Breast epithelium (tissue), 4 donors: ENCODE measurements around the gene SRGAP3. TPM values are rescaled to one million over a fixed set of nuclear protein-coding genes. Genes with fewer than 3 reads are reported as not detected.
A peak's percentile ranks its signal among the peaks of the same experiment; 100 is the strongest.

Experiments
- DNase-seq, 2 donors: peaks; one replicate each; pipeline ENCODE4 v3.0.0-alpha.2; 2019; ENCODE audit warnings: low spot score in 2 of 2
- H3K27ac ChIP-seq, 2 donors: fragments of 200-600 bp; sonication (generic) in 1 of 2; one replicate each; pipeline ENCODE4 v1.5.1; 2016 to 2019; ENCODE audit warnings: mild to moderate bottlenecking in 1 of 2
- H3K27me3 ChIP-seq, 2 donors: fragments of 200-600 bp; sonication (generic) in 1 of 2; one replicate each; pipeline versions ENCODE4 v1.5.1 to v1.6.0; 2017 to 2019; ENCODE audit warnings: control low read depth in 1 of 2, mild to moderate bottlenecking in 1 of 2
- H3K36me3 ChIP-seq: fragments of 200-600 bp; one replicate; pipeline ENCODE4 v1.5.1; 2019
- H3K4me1 ChIP-seq, 2 donors: fragments of 200-600 bp; sonication (generic); one replicate each; pipeline ENCODE4 v1.5.1; 2016 to 2019; ENCODE audit warnings: control low read depth in 1 of 2
- H3K4me3 ChIP-seq, 3 donors: fragments of 200-600 bp; sonication (generic); 1 replicate in 2 of 3; 2 replicates in 1 of 3; pipeline ENCODE4 v1.5.1; 2016 to 2019; ENCODE audit warnings: mild to moderate bottlenecking in 3 of 3, moderate library complexity in 2 of 3
- H3K9me3 ChIP-seq, 2 donors: fragments of 200-600 bp; sonication (generic) in 1 of 2; one replicate each; pipeline ENCODE4 v1.5.1; 2016 to 2019; ENCODE audit warnings: control low read depth in 1 of 2
- CTCF ChIP-seq, 3 donors: fragments of 450-650 bp; IDR thresholded peaks; one replicate each; pipeline ENCODE4 v1.5.1; 2016 to 2017; ENCODE audit warnings: antibody characterized with exemption in 3 of 3, mild to moderate bottlenecking in 3 of 3, moderate library complexity in 3 of 3
- POLR2A ChIP-seq: fragments of 450-650 bp; IDR thresholded peaks from one replicate; pipeline ENCODE4 v1.6.1; 2016; ENCODE audit warnings: antibody characterized with exemption, mild to moderate bottlenecking, moderate library complexity
- POLR2AphosphoS5 ChIP-seq, 3 donors: sonication (generic); formaldehyde crosslinking; IDR thresholded peaks; one replicate each; pipeline ENCODE4 v1.6.1; 2017; ENCODE audit warnings: antibody characterized with exemption in 3 of 3
- intact Hi-C: fragments of 100-400 bp; cut with DNase I; formaldehyde crosslinking; loops from one replicate; pipeline ENCODE4 v1.15.1; 2023; ENCODE audit warnings: low total_unique reads
- total RNA-seq, 3 donors: library from RNA; depleted of rRNA; stranded (reverse); fragments of >200 nt; gene quantifications; one replicate each; pipeline ENCODE4 v1.1.0, GENCODE V29; 2016

Gene SRGAP3
- total RNA-seq, 3 donors from 2014 or later: 13.6 to 21.5 (median 19.0) TPM

DNA sequence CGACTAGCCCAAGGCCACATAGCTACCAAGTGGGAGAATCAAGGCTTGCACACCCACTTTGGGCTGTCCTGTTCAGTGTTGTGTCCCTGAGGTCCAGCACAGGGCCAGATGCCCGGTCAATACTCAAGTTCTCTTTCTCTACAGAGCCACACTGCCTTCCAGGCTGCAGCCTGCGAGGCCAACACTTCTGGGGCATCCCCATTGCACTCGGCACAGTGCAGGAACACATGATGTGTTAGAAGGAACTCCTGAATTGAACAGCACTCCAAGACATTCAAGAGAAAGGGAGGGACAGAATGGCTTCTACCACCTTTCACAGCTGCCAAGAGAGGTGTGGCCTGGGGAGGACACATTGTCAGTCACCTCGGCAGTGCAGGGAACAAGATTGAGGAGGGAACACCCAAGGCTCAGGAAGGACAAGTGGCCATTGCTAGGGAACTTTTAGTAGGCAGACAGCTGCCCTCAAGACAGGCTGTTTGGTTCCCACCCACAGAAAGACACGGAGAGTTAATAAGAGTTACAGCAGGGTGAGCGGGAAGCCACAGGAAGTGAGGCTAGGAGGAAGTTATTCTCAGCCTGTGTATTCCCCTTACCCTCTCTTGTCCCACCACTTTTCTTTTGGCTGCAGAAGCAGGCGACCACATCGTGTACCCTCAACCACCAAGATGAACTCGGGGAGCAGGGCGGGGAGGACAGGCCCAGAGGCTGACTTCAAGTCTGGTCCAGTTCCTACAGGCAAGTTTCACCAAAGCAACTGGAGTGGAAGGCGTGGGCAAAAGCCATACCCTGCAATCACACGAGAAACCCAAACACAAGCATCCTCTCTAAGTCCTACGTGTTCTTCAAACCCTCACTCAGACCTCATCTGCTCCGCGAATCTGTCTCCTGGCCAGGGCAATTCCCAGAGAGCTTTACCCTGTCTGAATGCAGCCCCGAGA is 69.4 kb downstream of the SRGAP3 start:
- no peak overlapping the region for H3K27ac ChIP-seq
- intact Hi-C loops: no loop called here

GRCh38 chr3:9178697-9179096 is 70.7 kb downstream of the SRGAP3 start:
- DNase-seq: no peak
- Histone ChIP-seq H3K27ac (no peak overlapping the region), H3K4me1 (no peaks in the 10 kb centered on the region), H3K27me3 (no peaks in the 10 kb centered on the region), H3K9me3 (no peaks in the 10 kb centered on the region), H3K36me3 (no peaks in the 10 kb centered on the region), H3K4me3 (no peak overlapping the region)
- TF ChIP-seq POLR2AphosphoS5 (IDR thresholded peaks at IDR 0.05): no peak
- no peak for TF ChIP-seq CTCF (IDR thresholded peaks at IDR 0.05)
- no peak for TF ChIP-seq POLR2A
- intact Hi-C loops: no loop called here

More for the DNA sequence above, 69.4 kb downstream of the SRGAP3 start:
- Histone ChIP-seq H3K9me3 (no peaks in the 10 kb centered on the region), H3K27me3 (no peaks in the 10 kb centered on the region), H3K4me1 (no peaks in the 10 kb centered on the region), H3K4me3 (no peak overlapping the region), H3K36me3 (no peaks in the 10 kb centered on the region)
- TF ChIP-seq CTCF (IDR thresholded peaks at IDR 0.05) (no peak), POLR2A (no peak), POLR2AphosphoS5 (IDR thresholded peaks at IDR 0.05) (no peak)
- DNase-seq: no peak

- intact Hi-C loops: no loop called here
- Histone ChIP-seq H3K36me3 (no peaks in the 10 kb centered on the region), H3K27me3 (no peaks in the 10 kb centered on the region), H3K9me3 (no peaks in the 10 kb centered on the region), H3K4me1 (peaks cover 0 to 9% of the 10 kb centered on the region in 2 donors), H3K27ac (peak overlapping the region; percentile 61 to 63), H3K4me3 (no peak overlapping the region)
- DNase-seq: peak in 1 of 2 donors; percentile 81
- no peak for TF ChIP-seq POLR2A
- TF ChIP-seq POLR2AphosphoS5 (IDR thresholded peaks at IDR 0.05): peak in 2 of 3 donors; percentile 45 to 54
- no peak for TF ChIP-seq CTCF (IDR thresholded peaks at IDR 0.05)
Observed at GRCh38 chr3:9175421-9175820, 74.0 kb downstream of the SRGAP3 start.

DNA sequence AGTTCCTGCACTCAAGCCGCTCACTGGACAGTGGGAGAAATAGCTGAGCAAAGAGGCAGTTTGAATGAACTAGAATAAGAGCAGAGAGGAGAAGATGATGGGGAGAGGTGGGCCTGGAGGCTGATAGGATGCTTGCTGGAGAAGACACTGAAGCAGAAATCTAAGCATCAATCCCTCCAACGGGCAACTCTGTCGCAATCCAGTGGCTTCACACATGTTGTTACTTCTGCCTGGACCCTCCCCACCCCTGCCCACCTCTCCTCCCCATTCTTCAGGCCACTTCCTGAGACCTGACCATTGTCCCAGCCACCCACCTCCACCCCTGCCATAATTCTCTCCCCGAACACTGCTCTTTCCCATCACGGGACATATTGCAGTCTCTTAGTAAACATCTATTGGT is 76.0 kb downstream of the SRGAP3 start:
- Histone ChIP-seq H3K9me3 (no peaks in the 10 kb centered on the region), H3K27me3 (no peaks in the 10 kb centered on the region), H3K4me3 (no peak overlapping the region), H3K4me1 (peaks cover 0 to 16% of the 10 kb centered on the region in 2 donors), H3K36me3 (no peaks in the 10 kb centered on the region), H3K27ac (peak overlapping the region in 1 of 2 donors; percentile 73)
- TF ChIP-seq POLR2AphosphoS5 (IDR thresholded peaks at IDR 0.05) (no peak), CTCF (IDR thresholded peaks at IDR 0.05) (no peak), POLR2A (no peak)
- intact Hi-C loops: no loop called here
- no peak for DNase-seq

GRCh38 chr3:9172851-9173321 is 76.6 kb downstream of the SRGAP3 start:
- TF ChIP-seq CTCF (IDR thresholded peaks at IDR 0.05) (no peak), POLR2AphosphoS5 (IDR thresholded peaks at IDR 0.05) (no peak), POLR2A (no peak)
- H3K27me3 ChIP-seq: no peaks in the 10 kb centered on the region
- no peak for DNase-seq
- no peaks in the 10 kb centered on the region for H3K9me3 ChIP-seq
- intact Hi-C loops: no loop called here
- H3K4me1 ChIP-seq: peaks cover 0 to 16% of the 10 kb centered on the region in 2 donors
- H3K27ac ChIP-seq: peak overlapping the region; percentile 5 to 73
- no peaks in the 10 kb centered on the region for H3K36me3 ChIP-seq
- H3K4me3 ChIP-seq: peak overlapping the region in 1 of 3 donors; percentile 3
